K562 (cell line): ENCODE measurements around the gene SCN7A. TPM values are rescaled to one million over a fixed set of nuclear protein-coding genes. Genes with fewer than 3 reads are reported as not detected.

Source experiments
- ATAC-seq: fragments of 200-7000 bp; cut with Tn5 transposase; 3 replicates; pipeline ENCODE4 v1.9.1; 2020; ENCODE audit warnings: moderate library complexity
- BruUV-seq: library from RNA; stranded (reverse); fragments of 400-500 nt; replicated peaks from 2 replicates; lab custom pipeline; 2021; lab: Mats Ljungman, UMichigan
- CTCF ChIA-PET: fragments of 300-600 bp; formaldehyde crosslinking; extraction: SDS; loops from one replicate; lab custom pipeline; 2021; ENCODE audit warnings: low intra/inter-chr PET ratio; lab: Yijun Ruan, JAX
- POLR2A ChIA-PET: fragments of 300-600, 350-650 bp; sonication (Branson Sonifier 250); formaldehyde crosslinking; extraction: SDS; loops from one replicate; lab custom pipeline; 2021; ENCODE audit warnings: antibody characterized with exemption, inconsistent platforms; lab: Yijun Ruan, JAX
- DNase-seq, 4 experiments: peaks; one replicate each; pipeline versions ENCODE4 v3.0.0 to v3.0.0-alpha.2; 2011 to 2018; ENCODE audit warnings: low spot score in 3 of 4, mixed read lengths in 3 of 4; ENCODE audit errors: extremely low read depth in 1 of 4
- FAIRE-seq: peaks from 2 replicates; lab custom pipeline; 2011; peaks lifted over from hg19 to GRCh38; lab: Jason Lieb, UNC
- H2AFZ ChIP-seq: 2 replicates; pipeline ENCODE4 v1.6.0; 2011; ENCODE audit warnings: low read depth, low read length, control low read depth, inconsistent platforms
- H3K27ac ChIP-seq: fragments of 200-600 bp; 3 replicates; pipeline ENCODE4 v1.8.0; 2011; ENCODE audit warnings: low read depth, mild to moderate bottlenecking, control low read depth, inconsistent platforms, low read length, moderate library complexity, mixed read lengths; ENCODE audit errors: extremely low read depth
- H3K27me3 ChIP-seq, 2 experiments: fragments of 300-600 bp in 1 of 2; 2 replicates in 1 of 2; 3 replicates in 1 of 2; pipeline versions ENCODE4 v1.6.0 to v1.8.0; 2011; ENCODE audit warnings: inconsistent platforms in 2 of 2, low read length in 2 of 2, mild to moderate bottlenecking in 1 of 2, mixed read lengths in 1 of 2, moderate library complexity in 1 of 2; ENCODE audit not compliant: control insufficient read depth in 2 of 2, insufficient read depth in 2 of 2
- H3K36me3 ChIP-seq: fragments of 300-600 bp; 3 replicates; pipeline ENCODE4 v1.8.0; 2011; ENCODE audit warnings: mild to moderate bottlenecking, low read length, inconsistent platforms; ENCODE audit not compliant: control insufficient read depth, insufficient read depth
- H3K4me1 ChIP-seq, 2 experiments: fragments of 200-600 bp in 1 of 2; replicated peaks in 1 of 2; 2 replicates in 1 of 2; 3 replicates in 1 of 2; pipeline versions ENCODE4 v1.5.1 to v1.8.0; 2011; ENCODE audit warnings: inconsistent platforms in 2 of 2, low read length in 2 of 2, mild to moderate bottlenecking in 1 of 2, mixed read lengths in 1 of 2, moderate library complexity in 1 of 2; ENCODE audit not compliant: control insufficient read depth in 2 of 2, insufficient read depth in 2 of 2
- H3K4me2 ChIP-seq: 2 replicates; pipeline ENCODE4 v1.6.1; 2011; ENCODE audit warnings: low read length, control low read depth, inconsistent platforms, mixed read lengths; ENCODE audit not compliant: insufficient read depth
- H3K4me3 ChIP-seq: fragments of 200-600 bp; sonication (generic), shearing (Covaris generic); 2 replicates; pipeline ENCODE4 v1.5.1; 2016; ENCODE audit warnings: control low read depth, inconsistent platforms
- H3K79me2 ChIP-seq: fragments of 200-600 bp; 3 replicates; pipeline ENCODE4 v1.8.0; 2011; ENCODE audit warnings: low read length, inconsistent platforms; ENCODE audit not compliant: control insufficient read depth, insufficient read depth
- H3K9ac ChIP-seq, 2 experiments: 2 replicates each; pipeline versions ENCODE4 v1.6.0 to v1.6.1; 2011; ENCODE audit warnings: low read depth in 2 of 2, low read length in 2 of 2, control low read depth in 1 of 2, inconsistent platforms in 1 of 2, mild to moderate bottlenecking in 1 of 2, mixed read lengths in 1 of 2; ENCODE audit not compliant: insufficient read depth in 1 of 2
- H3K9me1 ChIP-seq: one replicate; pipeline ENCODE4 v1.6.0; 2011; ENCODE audit warnings: inconsistent platforms, mild to moderate bottlenecking, low read length, moderate library complexity; ENCODE audit not compliant: control insufficient read depth, insufficient read depth
- H3K9me3 ChIP-seq: replicated peaks from 2 replicates; pipeline ENCODE4 v1.5.1; 2011; ENCODE audit warnings: low read depth, low read length, inconsistent platforms; ENCODE audit not compliant: control insufficient read depth, insufficient read depth
- H4K20me1 ChIP-seq: replicated peaks from 2 replicates; pipeline ENCODE4 v1.6.1; 2011; ENCODE audit warnings: low read length, inconsistent platforms, mixed read lengths; ENCODE audit not compliant: control insufficient read depth, insufficient read depth
- HDAC3 ChIP-seq: fragments of 450-650 bp; IDR thresholded peaks from 2 replicates; pipeline ENCODE4 v1.6.1; 2018; ENCODE audit warnings: borderline replicate concordance, mild to moderate bottlenecking, moderate library complexity; ENCODE audit not compliant: partially characterized antibody
- MTA2 ChIP-seq: fragments of 450-650 bp; IDR thresholded peaks from 2 replicates; pipeline ENCODE4 v1.6.1; 2016; ENCODE audit warnings: low read depth
- NR3C1 ChIP-seq: sonication (generic); formaldehyde crosslinking; IDR thresholded peaks from 2 replicates; pipeline ENCODE4 v1.8.1; 2022; ENCODE audit warnings: missing genetic modification reagents
- NRF1 ChIP-seq, 2 experiments: fragments of 450-650 bp; IDR thresholded peaks in 1 of 2; conservative IDR thresholded peaks in 1 of 2; 2 replicates each; pipeline ENCODE4 v1.6.1; 2014; ENCODE audit warnings: mild to moderate bottlenecking in 2 of 2
- PHF8 ChIP-seq: fragments of 200-600 bp; sonication (generic); IDR thresholded peaks from 2 replicates; pipeline ENCODE4 v1.6.1; 2012; ENCODE audit warnings: mixed run types, mild to moderate bottlenecking, inconsistent platforms, low read length, moderate library complexity, borderline replicate concordance
- SMARCA5 ChIP-seq: fragments of 450-650 bp; IDR thresholded peaks from 2 replicates; pipeline ENCODE4 v1.6.1; 2016
- SMARCC2 ChIP-seq: fragments of 450-650 bp; IDR thresholded peaks from 2 replicates; pipeline ENCODE4 v1.6.1; 2017; ENCODE audit warnings: antibody characterized with exemption, moderate library complexity, mild to moderate bottlenecking, low read depth
- SNIP1 ChIP-seq: fragments of 450-650 bp; IDR thresholded peaks from 2 replicates; pipeline ENCODE4 v1.7.1; 2017; ENCODE audit warnings: low read depth, mild to moderate bottlenecking
- SPI1 ChIP-seq: IDR thresholded peaks from 2 replicates; pipeline ENCODE4 v1.6.1; 2011; ENCODE audit warnings: low read depth, low read length, control low read depth, borderline replicate concordance
- WGBS: fragments of 100-300 bp; shearing (Covaris generic); methylation state at CpG from one replicate; pipeline ENCODE4 v1.1.6; 2016; ENCODE audit warnings: low coverage, mixed read lengths; ENCODE audit not compliant: insufficient coverage; ENCODE audit errors: missing lambda C conversion rate; 5-methylcytosine and 5-hydroxymethylcytosine counted together
- in situ Hi-C: fragments of 300-500 bp; cut with MboI; formaldehyde crosslinking; loops from 4 replicates; pipeline ENCODE4 v1.15.0; 2018; ENCODE audit warnings: inconsistent platforms, mixed read lengths
- intact Hi-C: fragments of 100-400 bp; cut with micrococcal nuclease; formaldehyde crosslinking; loops from 2 replicates; pipeline ENCODE4 v1.14.2; 2022
- polyA plus RNA-seq, 8 experiments: library from polyadenylated mRNA; depleted of rRNA in 4 of 8; stranded (reverse) in 5 of 8; unstranded in 3 of 8; fragments of >200 nt; fragmentation: Nextera tagmentation in 2 of 8; fragmentation: Illumina TruSeq in 1 of 8; extraction: Ambion mirVana in 2 of 8; extraction: Trizol in 1 of 8; gene quantifications; 2 replicates each; pipeline versions ENCODE4 v1.2.1 to v1.2.3, GENCODE V29; 2011 to 2014; ENCODE audit warnings: inconsistent platforms in 1 of 8, missing spikeins in 1 of 8
- total RNA-seq, 7 experiments: library from RNA; depleted of rRNA in 6 of 7; stranded (reverse); fragments of >200 nt in 6 of 7; fragmentation: Illumina TruSeq in 2 of 7; extraction: Trizol in 2 of 7; gene quantifications; 2 replicates each; pipeline versions ENCODE4 v1.2.1 to v1.2.3, GENCODE V29; 2011 to 2021; ENCODE audit warnings: low replicate concordance in 1 of 7
- TF ChIP-seq, protein P1 (sequence below): fragments of 200-800 bp; sonication (Bioruptor generic); IDR thresholded peaks from 2 replicates; pipeline ENCODE4 v1.6.1; 2017; ENCODE audit warnings: missing genetic modification characterization, missing compliant biosample characterization
- TF ChIP-seq, protein P2 (sequence below): sonication (generic); formaldehyde crosslinking; IDR thresholded peaks from 2 replicates; pipeline ENCODE4 v1.8.1; 2023; ENCODE audit warnings: mild to moderate bottlenecking, missing genetic modification reagents
- TF ChIP-seq, protein P3 (sequence below): fragments of 450-650 bp; formaldehyde crosslinking; IDR thresholded peaks from 2 replicates; pipeline ENCODE4 v1.4.0; 2020; ENCODE audit warnings: mild to moderate bottlenecking

Gene SCN7A
- total and polyA plus RNA-seq, 9 of the 15 experiments (the other 6 are each of a cell fraction or from before 2014, with no cell fraction given), result under 0.01 to 0.05 (median 0.03) TPM; not detected in 3

DNA sequence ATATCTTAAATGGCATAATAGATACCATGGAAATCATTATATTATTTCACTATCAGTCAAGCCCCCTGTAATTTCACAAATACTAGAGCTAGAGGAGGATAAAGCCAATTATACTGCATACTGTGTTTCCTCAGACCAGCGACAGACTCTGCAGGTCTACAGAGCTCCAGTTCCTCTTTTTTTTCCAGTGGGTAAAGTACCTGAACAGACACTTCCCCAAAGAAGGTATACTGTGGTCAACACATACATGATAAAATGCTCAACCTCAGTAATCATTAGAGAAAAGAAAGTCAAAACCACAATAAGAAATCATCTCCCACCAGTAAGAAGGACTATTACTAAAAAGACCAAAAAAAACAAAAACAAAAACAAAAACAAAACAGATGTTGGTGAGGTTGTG, 44.6 kb downstream of the SCN7A start:
- in situ Hi-C loops (no loop called here), intact Hi-C loops (no loop called here)
- Histone ChIP-seq H3K9me3 (no peaks in the 10 kb centered on the region), H4K20me1 (no peaks in the 10 kb centered on the region), H3K9me1 (no peaks in the 10 kb centered on the region), H3K9ac (no peak overlapping the region), H3K4me2 (no peak overlapping the region), H3K27ac (no peak overlapping the region), H2AFZ (no peak overlapping the region), H3K79me2 (no peaks in the 10 kb centered on the region), H3K36me3 (no peaks in the 10 kb centered on the region), H3K4me3 (no peak overlapping the region), H3K4me1 (no peaks in the 10 kb centered on the region), H3K27me3 (no peaks in the 10 kb centered on the region)
- CTCF ChIA-PET, result no interaction called here
- no peak for ATAC-seq
- DNase-seq, result no peak
- POLR2A ChIA-PET, result no interaction called here
- WGBS, result 0% methylated on average over 1 of the region's 1 CpG
- BruUV-seq, result no TSS peak
- TF ChIP-seq SPI1, result peak; percentile 89
- no peak for TF ChIP-seq NRF1 (conservative IDR thresholded peaks at IDR 0.05 in 1 of 2, IDR thresholded peaks at IDR 0.05 in 1 of 2)
- FAIRE-seq, result no peak

DNA sequence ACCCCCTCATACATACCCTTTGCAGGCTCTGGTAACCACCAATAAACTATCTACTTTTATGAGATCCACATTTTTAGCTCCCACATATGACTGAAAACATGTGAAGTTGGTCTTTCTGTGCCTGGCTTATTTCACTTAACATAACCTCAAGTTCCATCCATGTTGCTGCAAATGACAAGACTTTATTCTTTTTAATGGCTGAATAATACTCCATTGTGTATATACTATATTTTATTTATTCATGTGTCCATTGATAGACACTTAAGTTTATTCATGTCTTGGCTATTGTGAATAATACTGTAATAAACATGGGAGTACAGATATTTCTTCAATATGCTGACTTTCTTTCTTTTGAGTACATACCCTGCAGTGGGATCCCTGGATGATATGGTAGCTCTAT, 45.9 kb downstream of the SCN7A start:
- POLR2A ChIA-PET, result no interaction called here
- Histone ChIP-seq H3K9me1 (no peaks in the 10 kb centered on the region), H3K36me3 (no peaks in the 10 kb centered on the region), H3K27ac (no peak overlapping the region), H3K9me3 (no peaks in the 10 kb centered on the region), H3K4me3 (no peak overlapping the region), H3K79me2 (no peaks in the 10 kb centered on the region), H3K4me1 (no peaks in the 10 kb centered on the region), H2AFZ (no peak overlapping the region), H3K27me3 (no peaks in the 10 kb centered on the region), H4K20me1 (no peaks in the 10 kb centered on the region), H3K4me2 (no peak overlapping the region), H3K9ac (no peak overlapping the region)
- ATAC-seq (no peak), FAIRE-seq (no peak), DNase-seq (no peak)
- CTCF ChIA-PET, result no interaction called here
- intact Hi-C loops, result no loop called here
- in situ Hi-C loops, result no loop called here
- no TSS peak for BruUV-seq
- TF ChIP-seq, protein P1, sequence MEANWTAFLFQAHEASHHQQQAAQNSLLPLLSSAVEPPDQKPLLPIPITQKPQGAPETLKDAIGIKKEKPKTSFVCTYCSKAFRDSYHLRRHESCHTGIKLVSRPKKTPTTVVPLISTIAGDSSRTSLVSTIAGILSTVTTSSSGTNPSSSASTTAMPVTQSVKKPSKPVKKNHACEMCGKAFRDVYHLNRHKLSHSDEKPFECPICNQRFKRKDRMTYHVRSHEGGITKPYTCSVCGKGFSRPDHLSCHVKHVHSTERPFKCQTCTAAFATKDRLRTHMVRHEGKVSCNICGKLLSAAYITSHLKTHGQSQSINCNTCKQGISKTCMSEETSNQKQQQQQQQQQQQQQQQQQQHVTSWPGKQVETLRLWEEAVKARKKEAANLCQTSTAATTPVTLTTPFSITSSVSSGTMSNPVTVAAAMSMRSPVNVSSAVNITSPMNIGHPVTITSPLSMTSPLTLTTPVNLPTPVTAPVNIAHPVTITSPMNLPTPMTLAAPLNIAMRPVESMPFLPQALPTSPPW, result no peak
- no peak for TF ChIP-seq NR3C1
- no peak for TF ChIP-seq SMARCC2
- TF ChIP-seq MTA2, result no peak
- TF ChIP-seq, protein P2, sequence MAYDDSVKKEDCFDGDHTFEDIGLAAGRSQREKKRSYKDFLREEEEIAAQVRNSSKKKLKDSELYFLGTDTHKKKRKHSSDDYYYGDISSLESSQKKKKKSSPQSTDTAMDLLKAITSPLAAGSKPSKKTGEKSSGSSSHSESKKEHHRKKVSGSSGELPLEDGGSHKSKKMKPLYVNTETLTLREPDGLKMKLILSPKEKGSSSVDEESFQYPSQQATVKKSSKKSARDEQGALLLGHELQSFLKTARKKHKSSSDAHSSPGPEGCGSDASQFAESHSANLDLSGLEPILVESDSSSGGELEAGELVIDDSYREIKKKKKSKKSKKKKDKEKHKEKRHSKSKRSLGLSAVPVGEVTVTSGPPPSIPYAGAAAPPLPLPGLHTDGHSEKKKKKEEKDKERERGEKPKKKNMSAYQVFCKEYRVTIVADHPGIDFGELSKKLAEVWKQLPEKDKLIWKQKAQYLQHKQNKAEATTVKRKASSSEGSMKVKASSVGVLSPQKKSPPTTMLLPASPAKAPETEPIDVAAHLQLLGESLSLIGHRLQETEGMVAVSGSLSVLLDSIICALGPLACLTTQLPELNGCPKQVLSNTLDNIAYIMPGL (CRISPR knock-in tag), result no peak
- TF ChIP-seq, protein P3, sequence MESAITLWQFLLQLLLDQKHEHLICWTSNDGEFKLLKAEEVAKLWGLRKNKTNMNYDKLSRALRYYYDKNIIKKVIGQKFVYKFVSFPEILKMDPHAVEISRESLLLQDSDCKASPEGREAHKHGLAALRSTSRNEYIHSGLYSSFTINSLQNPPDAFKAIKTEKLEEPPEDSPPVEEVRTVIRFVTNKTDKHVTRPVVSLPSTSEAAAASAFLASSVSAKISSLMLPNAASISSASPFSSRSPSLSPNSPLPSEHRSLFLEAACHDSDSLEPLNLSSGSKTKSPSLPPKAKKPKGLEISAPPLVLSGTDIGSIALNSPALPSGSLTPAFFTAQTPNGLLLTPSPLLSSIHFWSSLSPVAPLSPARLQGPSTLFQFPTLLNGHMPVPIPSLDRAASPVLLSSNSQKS (CRISPR knock-in tag), result no peak
- no peak for TF ChIP-seq PHF8
- no peak for TF ChIP-seq SNIP1
- TF ChIP-seq HDAC3, result no peak
- no peak for TF ChIP-seq SMARCA5
